Fibroblast of mammary gland (primary cell): ENCODE data around the gene ZP3.
A peak's percentile ranks its signal among the peaks of the same experiment; 100 is the strongest.
"Not testable (repeated sequence)": the region's sequence is repeated elsewhere in the genome, so short reads cannot be mapped to it uniquely, and the experiment has no call there.

Experiments
- DNase-seq: peaks from one replicate; pipeline ENCODE4 v3.0.0-alpha.2; 2010; ENCODE audit warnings: low read depth
- H3K4me3 ChIP-seq: 2 replicates; pipeline ENCODE4 v1.5.1; 2011; ENCODE audit warnings: low read depth, mild to moderate bottlenecking, low read length, moderate library complexity; ENCODE audit not compliant: control insufficient read depth
- TF ChIP-seq, protein P1 (sequence below): conservative IDR thresholded peaks from 2 replicates; pipeline ENCODE4 v1.5.1; 2011; ENCODE audit warnings: low read depth, low read length, inconsistent platforms; ENCODE audit not compliant: control insufficient read depth, insufficient read depth

Gene ZP3

DNA sequence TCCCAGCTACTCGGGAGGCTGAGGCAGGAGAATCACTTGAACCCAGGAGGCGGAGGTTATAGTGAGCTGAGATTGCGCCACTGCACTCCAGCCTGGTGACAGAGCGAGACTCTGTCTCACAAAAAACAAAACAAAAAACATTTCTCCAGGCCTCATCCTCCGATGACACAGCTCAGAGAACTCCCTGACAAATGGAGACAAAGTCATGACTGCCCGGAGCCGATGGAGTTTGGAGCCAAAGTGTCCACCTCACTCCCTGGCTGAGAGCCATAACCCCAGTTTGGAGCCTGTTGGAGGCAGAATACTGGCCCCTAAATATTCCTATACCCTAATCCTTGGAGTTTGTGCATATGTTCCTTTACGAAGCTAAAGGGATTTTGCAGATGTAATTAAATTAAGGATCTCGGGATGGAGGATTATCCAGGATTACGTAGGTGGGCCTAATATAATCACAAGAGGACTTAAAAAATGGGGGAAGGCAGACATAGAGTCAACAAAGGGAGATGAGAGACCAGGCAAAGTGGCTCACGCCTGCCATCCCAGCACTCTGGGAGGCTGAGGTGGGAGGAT is 38.0 kb upstream of the ZP3 start:
- H3K4me3 ChIP-seq: no peak overlapping the region
- TF ChIP-seq, protein P1, sequence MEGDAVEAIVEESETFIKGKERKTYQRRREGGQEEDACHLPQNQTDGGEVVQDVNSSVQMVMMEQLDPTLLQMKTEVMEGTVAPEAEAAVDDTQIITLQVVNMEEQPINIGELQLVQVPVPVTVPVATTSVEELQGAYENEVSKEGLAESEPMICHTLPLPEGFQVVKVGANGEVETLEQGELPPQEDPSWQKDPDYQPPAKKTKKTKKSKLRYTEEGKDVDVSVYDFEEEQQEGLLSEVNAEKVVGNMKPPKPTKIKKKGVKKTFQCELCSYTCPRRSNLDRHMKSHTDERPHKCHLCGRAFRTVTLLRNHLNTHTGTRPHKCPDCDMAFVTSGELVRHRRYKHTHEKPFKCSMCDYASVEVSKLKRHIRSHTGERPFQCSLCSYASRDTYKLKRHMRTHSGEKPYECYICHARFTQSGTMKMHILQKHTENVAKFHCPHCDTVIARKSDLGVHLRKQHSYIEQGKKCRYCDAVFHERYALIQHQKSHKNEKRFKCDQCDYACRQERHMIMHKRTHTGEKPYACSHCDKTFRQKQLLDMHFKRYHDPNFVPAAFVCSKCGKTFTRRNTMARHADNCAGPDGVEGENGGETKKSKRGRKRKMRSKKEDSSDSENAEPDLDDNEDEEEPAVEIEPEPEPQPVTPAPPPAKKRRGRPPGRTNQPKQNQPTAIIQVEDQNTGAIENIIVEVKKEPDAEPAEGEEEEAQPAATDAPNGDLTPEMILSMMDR: no peak
- peak; percentile 81 for DNase-seq

DNA sequence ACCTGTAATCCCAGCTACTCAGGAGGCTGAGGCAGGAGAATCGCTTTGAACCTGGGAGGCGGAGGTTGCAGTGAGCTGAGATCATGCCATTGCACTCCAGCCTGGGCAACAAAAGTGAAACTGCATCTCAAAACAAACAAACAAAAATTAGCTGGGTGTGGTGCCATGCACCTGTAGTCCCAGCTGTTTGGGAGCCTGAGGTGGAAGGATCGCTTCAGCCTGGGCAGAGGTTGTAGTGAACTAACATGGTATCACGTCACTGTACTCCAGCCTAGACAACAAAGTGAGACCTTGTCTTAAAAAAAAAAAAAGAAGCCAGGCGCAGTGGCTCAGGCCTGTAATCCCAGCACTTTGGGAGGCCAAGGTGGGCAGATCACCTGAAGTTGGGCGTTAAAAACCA is 37.0 kb upstream of the ZP3 start:
- not testable (repeated sequence) for H3K4me3 ChIP-seq, DNase-seq

DNA sequence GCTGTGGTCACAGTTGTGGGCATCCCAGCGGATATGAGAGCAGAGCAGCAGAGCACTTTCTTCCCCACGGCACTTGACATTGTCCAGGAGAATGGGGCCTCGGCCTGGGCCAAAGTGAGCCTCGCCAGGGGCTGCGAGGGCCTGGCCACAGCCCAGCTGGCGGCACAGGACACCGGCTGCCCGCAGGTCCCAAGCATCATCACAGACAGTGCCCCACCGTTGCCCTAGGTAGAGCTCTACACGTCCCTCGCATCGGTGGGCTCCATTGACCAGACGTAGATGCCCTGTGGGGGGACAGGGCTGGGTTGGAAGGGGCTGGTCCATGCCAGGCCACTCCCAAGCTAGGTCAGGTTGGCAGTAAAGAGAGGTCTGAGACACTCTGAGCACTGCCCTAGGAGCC is 34.7 kb upstream of the ZP3 start:
- no peak overlapping the region for H3K4me3 ChIP-seq
- TF ChIP-seq, protein P1: no peak
- no peak for DNase-seq

GRCh38 chr7:76392531-76393115 is 32.1 kb upstream of the ZP3 start:
- no peak for DNase-seq
- TF ChIP-seq, protein P1: no peak
- H3K4me3 ChIP-seq: peak overlapping the region; percentile 12

DNA sequence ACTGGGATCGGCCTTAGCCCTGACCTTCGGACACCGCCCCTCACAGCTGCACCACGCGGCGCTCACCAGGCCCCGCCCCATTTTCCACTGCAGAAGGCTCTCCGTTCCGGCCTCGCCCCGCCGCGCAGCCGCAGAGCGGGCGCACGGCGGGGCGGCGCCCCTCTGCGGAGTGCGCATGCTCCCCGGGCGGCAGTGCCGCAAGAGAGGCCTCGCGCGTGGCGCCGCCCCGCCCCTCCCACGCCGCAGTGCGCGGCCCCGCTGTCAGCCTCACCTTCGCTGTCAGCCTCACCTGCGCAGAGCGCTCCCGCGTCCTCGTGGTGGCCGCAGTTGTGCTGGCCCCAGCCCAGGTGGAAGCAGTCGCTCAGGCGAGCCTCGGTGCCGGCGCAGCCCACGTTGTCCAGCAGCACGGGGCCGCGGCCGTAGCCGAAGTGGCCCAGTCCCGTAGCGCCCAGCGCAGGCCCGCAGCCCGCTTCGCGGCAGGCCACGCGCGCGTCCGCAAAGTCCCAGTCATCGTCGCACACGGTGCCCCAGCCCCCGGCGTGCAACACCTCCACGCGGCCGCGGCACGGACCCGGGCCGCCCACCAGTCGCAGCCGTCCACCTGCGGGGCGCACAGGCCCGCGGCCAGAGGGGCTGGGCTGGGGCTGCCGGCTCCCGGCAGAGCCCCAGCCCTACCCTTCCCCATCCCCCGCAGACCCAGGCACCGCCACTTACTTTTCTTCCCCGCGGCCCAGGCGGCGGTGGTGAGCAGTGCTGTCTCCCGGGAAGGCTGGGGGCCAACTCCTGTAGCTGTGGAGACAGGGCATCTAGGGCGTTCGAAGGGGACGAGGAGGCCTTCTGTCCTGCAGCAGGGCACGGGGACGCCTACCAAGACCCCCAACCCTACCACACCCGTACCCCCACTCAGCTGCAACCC is 31.4 kb upstream of the ZP3 start:
- peak; percentile 80 for DNase-seq
- peak overlapping the region; percentile 52 for H3K4me3 ChIP-seq
- TF ChIP-seq, protein P1: no peak

DNA sequence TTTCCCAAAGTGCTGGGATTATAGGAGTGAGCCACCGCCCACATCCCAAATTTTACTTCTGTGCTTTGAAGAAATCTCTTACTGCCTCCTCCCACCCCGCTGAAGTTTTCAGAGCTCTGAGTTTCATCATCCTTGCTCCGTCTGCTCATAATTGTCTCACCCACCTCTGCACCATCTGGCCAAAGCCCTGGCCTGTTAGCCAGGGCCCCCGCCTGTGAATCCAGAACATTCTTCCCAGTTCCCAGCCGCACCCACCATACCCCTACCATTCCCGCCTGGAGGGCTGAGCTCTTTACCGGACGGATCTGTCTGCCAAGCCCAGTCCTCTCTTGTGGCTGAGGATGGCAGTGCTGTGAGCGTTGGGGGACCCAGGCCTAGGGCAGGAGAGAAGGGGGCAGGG is 29.8 kb upstream of the ZP3 start:
- peak; percentile 33 for DNase-seq
- H3K4me3 ChIP-seq: no peak overlapping the region
- TF ChIP-seq, protein P1: no peak

GRCh38 chr7:76395605-76395964 is 29.2 kb upstream of the ZP3 start:
- not testable (repeated sequence) for DNase-seq, H3K4me3 ChIP-seq
